GM20431 (cell line): Measurements from ENCODE around the gene MISP.

Experiments
- in situ Hi-C: fragments of 300-500 bp; cut with MseI, MboI; formaldehyde crosslinking; loops from one replicate; pipeline ENCODE4 v1.15.0; 2020; ENCODE audit warnings: low sequenced_read_pairs; ENCODE audit not compliant: unreplicated experiment

MISP gene

GRCh38 chr19:805600-806550 lies 55.0 kb downstream of the MISP start:
- in situ Hi-C loops: no loop called here

- in situ Hi-C loops: no loop called here
Observed at GRCh38 chr19:806815-807421, 56.0 kb downstream of the MISP start.

DNA sequence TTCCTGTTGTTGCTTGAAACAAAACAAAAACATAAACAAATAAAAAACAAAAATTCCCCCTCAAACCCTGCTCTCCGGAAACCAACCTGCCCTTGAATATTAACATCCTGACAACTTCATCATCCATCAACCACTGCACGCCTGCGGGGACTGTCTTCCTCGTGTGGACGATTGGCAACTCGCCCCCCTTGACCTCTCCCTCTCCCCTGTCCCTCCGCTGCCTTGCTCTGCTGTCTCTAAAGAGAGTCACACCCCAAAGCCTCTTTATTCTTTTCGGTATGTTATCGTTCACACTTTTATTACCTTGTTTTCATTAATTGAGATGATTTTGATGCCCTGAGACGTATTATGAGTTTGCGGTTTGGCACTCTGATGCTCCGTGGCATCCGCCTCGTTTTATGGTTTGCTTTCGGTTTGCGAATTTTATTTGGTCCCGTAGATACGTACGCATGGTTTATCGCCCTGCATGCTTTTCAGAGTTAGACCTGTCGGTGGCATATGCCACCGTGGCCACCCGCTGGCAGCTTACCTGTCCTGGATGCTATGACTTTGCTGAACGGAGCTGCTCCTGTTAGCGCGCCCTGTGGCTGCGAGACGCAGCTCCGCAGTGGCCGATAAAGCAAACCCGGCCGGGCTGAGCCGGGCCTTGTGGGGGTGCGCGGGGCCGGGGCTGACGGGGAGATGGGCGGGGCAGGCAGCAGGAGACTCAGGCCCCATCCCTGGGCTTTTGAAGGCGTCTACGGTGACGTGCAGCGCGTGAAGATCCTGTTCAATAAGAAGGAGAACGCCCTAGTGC lies 56.9 kb downstream of the MISP start:
- in situ Hi-C loops: no loop called here

DNA sequence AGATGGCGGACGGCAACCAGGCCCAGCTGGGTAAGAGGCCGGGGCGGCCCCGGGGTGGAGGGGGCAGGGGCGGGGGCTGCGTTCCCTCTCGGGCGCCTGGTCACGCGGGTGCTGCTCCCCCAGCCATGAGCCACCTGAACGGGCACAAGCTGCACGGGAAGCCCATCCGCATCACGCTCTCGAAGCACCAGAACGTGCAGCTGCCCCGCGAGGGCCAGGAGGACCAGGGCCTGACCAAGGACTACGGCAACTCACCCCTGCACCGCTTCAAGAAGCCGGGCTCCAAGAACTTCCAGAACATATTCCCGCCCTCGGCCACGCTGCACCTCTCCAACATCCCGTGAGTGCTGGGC lies 57.5 kb downstream of the MISP start:
- in situ Hi-C loops: no loop called here

DNA sequence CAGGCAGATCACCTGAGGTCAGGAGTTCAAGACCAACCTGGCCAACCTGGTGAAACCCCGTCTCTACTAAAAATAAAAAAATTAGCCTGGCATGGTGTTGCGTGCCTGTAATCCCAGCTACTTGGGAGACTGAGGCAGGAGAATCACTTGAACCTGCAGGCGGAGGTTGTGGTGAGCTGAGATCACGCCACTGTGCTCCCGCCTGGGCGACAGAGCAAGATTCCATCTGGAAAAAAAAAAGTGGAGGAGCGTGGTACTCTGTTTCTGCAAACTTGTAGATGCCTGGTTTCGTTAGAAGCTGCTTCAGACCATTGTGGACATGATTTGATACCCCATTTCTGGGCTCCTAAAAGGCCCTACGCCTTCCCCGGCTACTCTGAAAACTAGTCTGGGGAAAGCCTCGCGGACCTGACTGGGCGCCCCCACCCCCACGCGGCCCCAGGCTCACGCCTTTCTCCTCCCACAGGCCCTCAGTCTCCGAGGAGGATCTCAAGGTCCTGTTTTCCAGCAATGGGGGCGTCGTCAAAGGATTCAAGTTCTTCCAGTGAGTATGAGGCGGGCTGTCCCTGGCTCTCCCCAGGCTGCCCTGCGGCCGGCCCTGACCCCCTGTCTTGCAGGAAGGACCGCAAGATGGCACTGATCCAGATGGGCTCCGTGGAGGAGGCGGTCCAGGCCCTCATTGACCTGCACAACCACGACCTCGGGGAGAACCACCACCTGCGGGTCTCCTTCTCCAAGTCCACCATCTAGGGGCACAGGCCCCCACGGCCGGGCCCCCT lies 59.4 kb downstream of the MISP start:
- in situ Hi-C loops: no loop called here

GRCh38 chr19:810883-811489 lies 60.1 kb downstream of the MISP start:
- in situ Hi-C loops: no loop called here

DNA sequence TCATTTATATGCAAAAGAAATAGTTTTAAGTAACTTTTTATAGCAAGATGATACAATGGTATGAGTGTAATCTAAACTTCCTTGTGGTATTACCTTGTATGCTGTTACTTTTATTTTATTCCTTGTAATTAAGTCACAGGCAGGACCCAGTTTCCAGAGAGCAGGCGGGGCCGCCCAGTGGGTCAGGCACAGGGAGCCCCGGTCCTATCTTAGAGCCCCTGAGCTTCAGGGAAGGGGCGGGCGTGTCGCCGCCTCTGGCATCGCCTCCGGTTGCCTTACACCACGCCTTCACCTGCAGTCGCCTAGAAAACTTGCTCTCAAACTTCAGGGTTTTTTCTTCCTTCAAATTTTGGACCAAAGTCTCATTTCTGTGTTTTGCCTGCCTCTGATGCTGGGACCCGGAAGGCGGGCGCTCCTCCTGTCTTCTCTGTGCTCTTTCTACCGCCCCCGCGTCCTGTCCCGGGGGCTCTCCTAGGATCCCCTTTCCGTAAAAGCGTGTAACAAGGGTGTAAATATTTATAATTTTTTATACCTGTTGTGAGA lies 60.7 kb downstream of the MISP start:
- in situ Hi-C loops: no loop called here

DNA sequence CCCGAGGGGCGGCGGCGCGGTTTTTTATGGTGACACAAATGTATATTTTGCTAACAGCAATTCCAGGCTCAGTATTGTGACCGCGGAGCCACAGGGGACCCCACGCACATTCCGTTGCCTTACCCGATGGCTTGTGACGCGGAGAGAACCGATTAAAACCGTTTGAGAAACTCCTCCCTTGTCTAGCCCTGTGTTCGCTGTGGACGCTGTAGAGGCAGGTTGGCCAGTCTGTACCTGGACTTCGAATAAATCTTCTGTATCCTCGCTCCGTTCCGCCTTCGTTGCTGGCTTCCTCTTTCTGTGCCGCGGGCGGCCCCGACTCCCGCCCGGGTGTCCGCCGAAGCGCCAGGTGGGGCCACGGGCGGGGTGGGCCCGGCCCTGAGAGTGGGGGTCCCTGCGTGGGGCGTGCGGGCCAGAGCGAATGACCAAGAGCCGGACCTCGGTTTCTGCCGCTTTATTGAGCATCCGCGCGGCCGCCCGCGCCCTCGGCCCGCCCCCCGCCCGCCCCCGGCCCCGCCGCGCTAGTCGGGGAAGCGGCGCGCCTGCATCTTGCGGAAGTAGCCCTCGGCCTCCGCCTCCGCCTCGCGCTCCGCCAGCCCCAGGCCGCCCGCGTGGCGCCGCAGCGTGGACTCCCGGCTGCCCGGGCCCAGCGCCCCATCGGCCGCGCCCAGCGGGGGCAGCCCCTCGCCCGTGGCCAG lies 61.3 kb downstream of the MISP start:
- in situ Hi-C loops: no loop called here

DNA sequence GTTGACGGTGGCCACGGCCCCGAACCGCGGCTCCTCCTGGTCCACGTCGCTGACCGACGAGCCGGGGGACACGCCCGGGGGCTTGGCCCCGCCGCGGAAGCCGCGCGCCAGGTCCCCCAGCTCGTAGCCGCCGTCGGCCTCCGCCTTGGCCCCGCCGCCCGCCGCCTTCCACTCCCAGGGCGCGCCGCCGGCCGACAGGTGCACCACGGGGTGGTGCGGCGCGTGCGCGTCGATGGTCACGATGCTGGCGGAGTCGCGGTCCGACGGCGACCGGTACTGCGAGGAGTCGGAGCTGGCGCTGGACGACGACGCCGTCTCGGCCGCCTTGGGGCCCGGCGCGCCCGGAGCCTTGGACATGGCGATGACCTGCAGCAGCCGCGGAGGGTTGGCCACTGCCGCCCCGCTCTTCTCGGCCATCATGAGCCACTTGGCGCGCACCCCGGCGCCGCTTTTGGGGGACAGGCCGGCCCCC lies 61.9 kb downstream of the MISP start:
- in situ Hi-C loops: no loop called here

- in situ Hi-C loops: no loop called here
Observed at GRCh38 chr19:813219-814151, 62.6 kb downstream of the MISP start.
